ENCODE results near the gene MMP10.
A peak's percentile ranks its signal among the peaks of the same experiment; 100 is the strongest.

DNA sequence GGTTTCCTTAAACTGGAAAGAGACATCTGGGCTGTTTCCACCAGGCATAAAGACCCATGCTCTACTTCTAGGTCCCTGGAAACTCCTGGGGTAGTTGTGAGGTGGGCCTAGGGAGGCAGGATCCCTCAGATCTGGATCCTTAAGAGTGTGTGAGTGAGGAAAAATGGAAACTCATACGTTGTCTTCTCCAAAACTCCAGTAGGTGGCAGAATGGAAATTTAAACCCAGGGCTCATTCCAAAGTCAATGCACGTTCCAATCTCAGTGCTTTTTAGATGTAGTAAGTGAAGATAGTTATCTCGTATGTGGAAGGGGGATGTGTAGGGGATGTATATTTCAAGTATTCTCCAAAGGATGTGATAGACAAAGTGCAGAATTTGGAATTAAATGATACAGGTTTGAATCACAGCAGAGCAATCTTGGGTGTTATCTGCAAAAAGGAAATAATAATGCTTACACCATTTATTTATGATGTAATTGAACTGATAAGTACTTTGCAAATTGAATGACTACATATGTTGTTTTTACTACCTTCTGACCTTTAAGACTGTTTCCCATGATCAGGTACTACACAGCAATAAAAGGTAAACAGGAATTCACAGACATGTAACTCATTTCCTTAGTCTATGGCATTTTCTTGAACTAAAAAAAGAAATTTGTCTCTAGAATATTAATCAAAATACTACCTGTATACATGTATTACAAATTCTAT, 30.7 kb upstream of the MMP10 start:
- TF ChIP-seq, protein P1, sequence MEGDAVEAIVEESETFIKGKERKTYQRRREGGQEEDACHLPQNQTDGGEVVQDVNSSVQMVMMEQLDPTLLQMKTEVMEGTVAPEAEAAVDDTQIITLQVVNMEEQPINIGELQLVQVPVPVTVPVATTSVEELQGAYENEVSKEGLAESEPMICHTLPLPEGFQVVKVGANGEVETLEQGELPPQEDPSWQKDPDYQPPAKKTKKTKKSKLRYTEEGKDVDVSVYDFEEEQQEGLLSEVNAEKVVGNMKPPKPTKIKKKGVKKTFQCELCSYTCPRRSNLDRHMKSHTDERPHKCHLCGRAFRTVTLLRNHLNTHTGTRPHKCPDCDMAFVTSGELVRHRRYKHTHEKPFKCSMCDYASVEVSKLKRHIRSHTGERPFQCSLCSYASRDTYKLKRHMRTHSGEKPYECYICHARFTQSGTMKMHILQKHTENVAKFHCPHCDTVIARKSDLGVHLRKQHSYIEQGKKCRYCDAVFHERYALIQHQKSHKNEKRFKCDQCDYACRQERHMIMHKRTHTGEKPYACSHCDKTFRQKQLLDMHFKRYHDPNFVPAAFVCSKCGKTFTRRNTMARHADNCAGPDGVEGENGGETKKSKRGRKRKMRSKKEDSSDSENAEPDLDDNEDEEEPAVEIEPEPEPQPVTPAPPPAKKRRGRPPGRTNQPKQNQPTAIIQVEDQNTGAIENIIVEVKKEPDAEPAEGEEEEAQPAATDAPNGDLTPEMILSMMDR (conservative IDR thresholded peaks at IDR 0.05; ENCODE audit: low read depth in 2 of 2): peak; percentile 59 to 60
- no peak for TF ChIP-seq EZH2 (IDR thresholded peaks at IDR 0.05; ENCODE audit: low read depth, unreplicated experiment)
- no peak for TF ChIP-seq REST (IDR thresholded peaks at IDR 0.05; ENCODE audit: unreplicated experiment)
- no peak for TF ChIP-seq POLR2AphosphoS5 (IDR thresholded peaks at IDR 0.05; ENCODE audit: low read depth)
- no peak for TF ChIP-seq NANOG (IDR thresholded peaks at IDR 0.05; ENCODE audit: borderline replicate concordance)
- no peak for TF ChIP-seq CREB1 (CRISPR knock-in tag; IDR thresholded peaks at IDR 0.05; ENCODE audit: low read depth)
- no peak for TF ChIP-seq STAT1 (IDR thresholded peaks at IDR 0.05; ENCODE audit: unreplicated experiment)
- no peak for TF ChIP-seq EZH2phosphoT487 (IDR thresholded peaks at IDR 0.05; ENCODE audit: unreplicated experiment)
- TF ChIP-seq ZNF114 (CRISPR knock-in tag; IDR thresholded peaks at IDR 0.05): no peak
- TF ChIP-seq JUNB (IDR thresholded peaks at IDR 0.05; ENCODE audit: unreplicated experiment): no peak
- TF ChIP-seq ZNF331 (CRISPR knock-in tag; IDR thresholded peaks at IDR 0.05; ENCODE audit: low read depth): no peak
- TF ChIP-seq ZNF462 (CRISPR knock-in tag; IDR thresholded peaks at IDR 0.05): no peak

Data from GM23338 (cell line).